Stimulated activated CD4-positive, alpha-beta T cell treated with anti-CD3 and anti-CD28 coated beads, Interleukin-1b, Interleukin-23, amount 100 ng/mL, for 24 hours (primary cell): ENCODE results near the gene PRICKLE3.
A peak's percentile ranks its signal among the peaks of the same experiment; 100 is the strongest.

Experiments
- DNase-seq, 4 experiments: peaks; one replicate each; pipeline ENCODE4 v3.0.0-alpha.2; 2020; ENCODE audit warnings: low read depth in 4 of 4, low spot score in 1 of 4

The PRICKLE3 gene

DNA sequence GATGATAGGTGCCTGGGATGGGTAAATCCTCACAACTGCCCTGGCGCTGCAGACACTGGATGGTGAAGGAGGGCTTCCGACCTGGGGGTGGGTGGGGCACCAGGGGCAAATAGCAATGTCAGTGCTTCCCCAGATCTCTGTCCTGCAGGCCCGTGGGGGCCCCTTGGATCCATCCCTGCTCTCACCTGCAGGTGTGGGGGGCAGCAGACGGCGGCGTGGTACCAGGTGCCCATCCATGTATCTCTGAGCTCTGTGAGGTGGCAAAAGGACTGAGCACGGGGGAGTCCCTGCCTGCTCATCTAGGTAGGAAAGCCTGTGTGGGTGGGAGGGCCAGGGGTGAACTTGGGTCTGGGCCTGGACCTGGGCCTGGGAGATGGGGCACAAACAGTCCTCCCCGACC is 20.4 kb upstream of the PRICKLE3 start:
- no peak for DNase-seq

- DNase-seq, result no peak
Measured at GRCh38 chrX:49205443-49205842, 19.3 kb upstream of the PRICKLE3 start.

GRCh38 chrX:49204709-49205108 is 18.5 kb upstream of the PRICKLE3 start:
- no peak for DNase-seq

- DNase-seq, result no peak
Measured at GRCh38 chrX:49204017-49204416, 17.8 kb upstream of the PRICKLE3 start.

GRCh38 chrX:49203536-49203935 is 17.4 kb upstream of the PRICKLE3 start:
- DNase-seq, result no peak

GRCh38 chrX:49202022-49202421 is 15.8 kb upstream of the PRICKLE3 start:
- DNase-seq, result no peak

DNA sequence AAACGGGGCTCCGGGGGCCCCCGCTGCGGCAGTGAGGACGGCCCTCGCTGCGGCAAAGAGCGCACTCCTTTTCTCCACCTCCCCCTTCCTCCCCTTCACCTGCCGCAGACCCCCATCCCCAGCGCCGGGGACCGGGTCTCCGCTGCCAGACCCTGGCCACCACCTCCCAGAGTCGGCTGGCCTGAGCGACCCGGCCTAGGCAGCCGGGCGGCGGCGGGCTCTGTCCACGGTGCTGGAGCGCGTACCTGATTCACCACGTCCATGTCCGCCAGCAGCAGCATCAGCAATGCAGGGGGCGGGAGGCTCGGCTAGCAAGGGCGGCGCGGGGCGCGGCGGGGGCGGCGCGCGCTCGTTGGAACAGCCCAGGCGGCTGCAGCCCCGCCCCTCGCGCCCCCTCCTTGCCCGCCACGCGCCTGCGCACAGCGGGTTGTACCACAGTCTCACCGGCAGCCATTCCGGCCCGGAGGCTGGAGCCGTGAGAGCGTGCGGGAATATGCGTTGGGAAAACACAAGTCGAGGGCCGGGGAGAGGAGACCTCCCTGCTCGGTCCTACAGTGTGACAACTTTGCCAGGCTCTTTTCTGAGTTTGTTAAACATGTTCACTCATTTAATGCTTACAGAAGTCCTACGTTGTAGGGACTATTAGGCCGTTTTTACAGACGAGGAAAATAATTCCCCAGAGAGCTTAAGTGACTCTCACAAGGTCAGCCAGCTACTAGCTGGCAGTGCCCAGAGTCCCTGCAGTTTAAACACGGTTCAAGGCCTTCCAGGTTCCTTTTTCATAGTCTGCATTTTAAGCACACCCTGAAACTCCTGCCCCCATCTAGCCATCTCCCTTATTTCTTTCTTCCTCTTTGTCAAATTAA is 14.0 kb upstream of the PRICKLE3 start, which contains the start of gene SYP:
TSS of gene SYP (minus strand) at position 288 of the 866 bp plus-strand sequence. CDS start at position 281, 7 bp downstream.
- DNase-seq, result peak; percentile 71 to 79 (median 78)

DNA sequence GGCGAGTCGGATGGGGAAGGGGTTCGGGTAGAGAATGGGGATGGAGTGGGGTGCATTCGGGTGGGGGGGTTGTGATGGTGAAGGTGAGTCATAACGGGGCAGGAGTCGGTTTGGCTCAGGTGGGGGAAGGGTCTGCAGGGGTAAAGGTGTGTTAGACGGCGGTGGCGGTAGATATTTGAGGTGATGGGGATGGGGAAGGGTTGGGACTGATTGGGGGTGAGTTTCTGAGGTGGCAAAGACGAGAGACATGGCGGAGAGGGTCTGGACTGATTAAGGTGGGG is 13.1 kb upstream of the PRICKLE3 start:
- DNase-seq, result no peak

DNA sequence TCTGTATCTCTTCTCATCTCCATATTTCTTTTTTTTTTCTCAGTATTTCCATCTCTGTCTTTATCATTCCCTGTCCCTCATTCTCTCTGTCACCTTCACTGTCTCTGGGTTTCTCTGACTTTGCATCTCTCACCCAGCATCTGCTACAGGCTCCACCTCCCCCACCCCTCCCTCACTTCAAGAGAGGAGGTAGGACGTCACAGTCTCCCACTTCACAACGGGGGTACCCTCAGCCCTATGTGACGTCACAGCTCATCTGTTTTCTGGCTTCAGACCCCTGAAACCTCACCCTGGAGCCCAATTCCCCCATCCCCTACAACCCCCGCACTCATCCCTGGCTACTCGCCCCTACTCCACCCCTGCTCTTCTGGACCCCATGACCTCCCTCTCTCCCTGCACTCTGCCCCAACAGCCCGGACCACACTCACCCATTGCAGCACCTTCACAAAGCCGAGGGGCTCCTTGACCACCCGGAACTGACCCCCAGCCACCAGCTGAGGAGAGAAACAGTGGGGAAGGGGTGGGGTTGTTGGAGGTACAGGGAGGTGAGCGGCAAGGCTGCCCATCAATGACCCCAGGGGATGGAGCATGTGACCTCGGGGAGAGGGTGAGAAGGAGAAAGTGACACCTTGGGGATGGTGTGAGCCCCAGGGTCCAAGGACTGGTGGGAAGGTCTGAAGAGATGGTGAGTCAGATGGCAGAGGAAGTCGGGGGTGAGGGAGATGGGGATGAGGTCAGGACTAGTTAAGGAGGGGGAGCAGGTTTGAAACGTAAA is 12.6 kb upstream of the PRICKLE3 start:
- DNase-seq, result no peak

DNA sequence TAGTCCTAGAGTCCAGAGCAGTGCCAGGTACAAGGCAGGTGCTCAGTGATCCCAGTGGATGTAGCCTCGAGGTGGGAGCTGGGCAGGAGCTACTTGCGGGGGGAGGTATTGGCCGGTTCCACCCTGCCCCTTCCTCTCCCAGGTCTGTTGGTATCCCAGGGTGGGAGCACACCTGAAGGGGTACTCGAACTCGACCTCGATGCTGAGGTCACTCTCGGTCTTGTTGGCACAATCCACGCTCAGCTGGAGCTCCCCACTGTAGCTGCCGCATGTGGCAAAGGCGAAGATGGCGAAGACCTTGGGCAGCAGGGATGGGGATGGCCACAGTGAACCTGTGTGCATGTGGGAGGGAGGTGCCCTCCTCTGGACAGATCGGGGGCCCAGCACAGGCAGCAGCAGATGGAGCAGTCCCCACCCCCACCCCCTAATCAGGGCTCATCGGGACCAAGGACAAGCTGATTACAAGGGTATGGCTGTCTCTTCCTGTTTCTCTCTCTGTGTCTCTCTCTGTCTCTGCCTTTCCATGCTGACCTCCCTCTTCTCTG is 11.4 kb upstream of the PRICKLE3 start:
- no peak for DNase-seq

- no peak for DNase-seq
Measured at GRCh38 chrX:49193542-49193964, 7.4 kb upstream of the PRICKLE3 start.

GRCh38 chrX:49192722-49193328 is 6.7 kb upstream of the PRICKLE3 start:
- no peak for DNase-seq

DNA sequence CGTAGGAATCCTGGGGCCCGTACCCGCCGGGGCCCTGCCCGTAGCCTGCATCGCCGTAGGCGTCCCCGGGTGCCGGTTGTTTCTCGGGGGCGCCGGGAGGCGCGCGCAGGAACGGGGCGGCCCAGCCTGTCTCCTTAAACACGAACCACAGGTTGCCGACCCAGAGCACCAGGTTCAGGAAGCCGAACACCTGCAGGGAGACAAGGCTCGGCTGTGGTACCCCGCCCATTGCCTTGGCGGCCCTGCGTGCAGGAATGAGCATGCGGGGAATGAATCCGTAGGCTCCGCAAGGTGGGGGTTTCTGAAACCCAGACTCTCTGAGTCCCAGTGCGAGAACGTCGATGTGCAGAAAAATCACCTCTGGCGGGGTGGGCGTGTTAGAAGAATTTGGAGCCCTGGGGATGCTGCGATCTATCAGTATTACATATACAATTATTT is 5.4 kb upstream of the PRICKLE3 start:
- no peak for DNase-seq

- DNase-seq, result peak in 2 of 4 experiments; percentile 56 to 69
Measured at GRCh38 chrX:49190821-49191573, 4.8 kb upstream of the PRICKLE3 start.

DNA sequence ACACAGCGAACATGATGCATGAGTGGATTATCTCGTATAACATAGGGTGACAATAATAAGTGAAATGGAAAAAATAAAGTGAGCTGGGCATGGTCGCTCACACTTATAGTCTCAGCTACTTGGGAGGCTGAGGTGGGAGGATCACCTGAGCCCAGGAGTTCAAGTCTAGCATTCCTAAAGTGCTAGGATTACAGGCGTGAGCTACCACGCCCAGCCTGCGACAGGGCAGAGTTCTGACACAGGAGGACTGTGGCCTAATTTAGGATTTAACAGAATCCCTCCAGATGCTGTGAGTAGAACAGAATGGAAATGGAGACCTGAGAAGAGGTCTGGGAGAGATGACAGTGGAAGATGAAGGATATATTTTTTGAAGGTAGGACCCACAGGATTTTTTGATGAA is 3.4 kb upstream of the PRICKLE3 start:
- no peak for DNase-seq

DNA sequence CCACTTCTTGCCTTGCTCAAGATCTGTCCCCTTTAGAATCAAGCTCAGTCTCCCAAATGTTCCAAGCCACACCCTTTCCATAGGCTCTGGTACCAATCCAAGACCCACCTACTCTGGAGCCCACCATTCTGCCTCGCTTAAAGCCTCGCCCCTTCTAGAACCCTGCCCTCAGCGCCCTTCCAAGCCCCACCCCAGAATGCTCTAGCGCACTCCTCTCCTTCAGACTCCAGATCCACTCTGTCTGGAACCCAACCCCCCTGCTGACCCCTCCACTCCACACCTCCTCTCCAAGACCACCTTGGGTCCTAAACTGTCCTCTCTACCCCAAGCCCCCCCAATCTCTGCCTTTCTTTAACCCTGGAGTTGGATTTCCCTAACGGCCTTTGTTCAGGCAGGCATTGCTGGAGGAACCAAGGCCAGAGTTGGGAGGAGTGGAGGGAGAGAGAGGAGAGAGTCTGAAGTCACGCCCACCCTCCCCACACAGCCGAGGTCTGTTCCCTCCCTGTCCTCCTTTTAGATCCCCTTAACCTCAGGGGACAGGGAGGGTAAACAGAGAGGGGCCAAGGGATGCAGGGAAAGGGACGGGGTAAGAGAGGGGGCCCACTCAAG is 2.4 kb upstream of the PRICKLE3 start:
- DNase-seq, result no peak

DNA sequence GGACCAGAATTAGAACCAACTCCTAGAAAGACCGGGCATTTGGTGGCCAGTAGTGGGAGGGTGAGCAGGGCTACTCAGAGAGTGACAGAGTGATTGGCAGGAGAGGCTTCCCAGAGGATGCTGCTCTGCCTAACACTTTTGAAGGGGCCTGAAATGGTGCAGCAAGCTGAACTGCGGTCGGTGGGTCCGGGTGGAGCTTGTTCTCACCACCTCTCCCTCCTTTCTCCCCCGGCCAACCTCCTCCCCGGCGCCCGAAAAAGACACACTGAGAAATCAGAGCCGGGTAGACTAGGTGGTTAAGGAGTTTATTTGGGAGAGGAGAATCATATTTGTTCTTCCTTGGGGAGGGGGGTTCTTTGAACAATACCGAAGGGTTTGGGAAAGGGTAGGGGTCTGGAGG is 1.4 kb upstream of the PRICKLE3 start:
- DNase-seq, result no peak

DNA sequence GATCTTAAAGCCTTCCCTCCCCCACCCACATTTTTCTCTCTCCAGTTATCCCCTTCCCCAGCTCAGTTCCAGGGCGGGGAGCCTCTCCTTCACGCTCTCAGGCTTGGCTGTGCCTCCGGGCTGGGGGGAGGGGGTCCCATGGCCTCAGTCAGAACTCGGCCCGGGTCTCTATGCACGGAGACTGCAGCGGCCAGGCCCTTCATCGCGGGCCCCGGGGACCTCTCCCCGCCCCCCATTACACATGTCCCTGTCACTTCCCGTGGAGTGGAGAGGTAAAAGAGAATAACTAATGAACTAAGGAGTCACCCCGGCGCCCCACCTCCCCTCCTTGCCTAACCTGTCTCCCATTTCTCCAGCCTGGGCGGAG is 838 bp upstream of the PRICKLE3 start:
- no peak for DNase-seq

DNA sequence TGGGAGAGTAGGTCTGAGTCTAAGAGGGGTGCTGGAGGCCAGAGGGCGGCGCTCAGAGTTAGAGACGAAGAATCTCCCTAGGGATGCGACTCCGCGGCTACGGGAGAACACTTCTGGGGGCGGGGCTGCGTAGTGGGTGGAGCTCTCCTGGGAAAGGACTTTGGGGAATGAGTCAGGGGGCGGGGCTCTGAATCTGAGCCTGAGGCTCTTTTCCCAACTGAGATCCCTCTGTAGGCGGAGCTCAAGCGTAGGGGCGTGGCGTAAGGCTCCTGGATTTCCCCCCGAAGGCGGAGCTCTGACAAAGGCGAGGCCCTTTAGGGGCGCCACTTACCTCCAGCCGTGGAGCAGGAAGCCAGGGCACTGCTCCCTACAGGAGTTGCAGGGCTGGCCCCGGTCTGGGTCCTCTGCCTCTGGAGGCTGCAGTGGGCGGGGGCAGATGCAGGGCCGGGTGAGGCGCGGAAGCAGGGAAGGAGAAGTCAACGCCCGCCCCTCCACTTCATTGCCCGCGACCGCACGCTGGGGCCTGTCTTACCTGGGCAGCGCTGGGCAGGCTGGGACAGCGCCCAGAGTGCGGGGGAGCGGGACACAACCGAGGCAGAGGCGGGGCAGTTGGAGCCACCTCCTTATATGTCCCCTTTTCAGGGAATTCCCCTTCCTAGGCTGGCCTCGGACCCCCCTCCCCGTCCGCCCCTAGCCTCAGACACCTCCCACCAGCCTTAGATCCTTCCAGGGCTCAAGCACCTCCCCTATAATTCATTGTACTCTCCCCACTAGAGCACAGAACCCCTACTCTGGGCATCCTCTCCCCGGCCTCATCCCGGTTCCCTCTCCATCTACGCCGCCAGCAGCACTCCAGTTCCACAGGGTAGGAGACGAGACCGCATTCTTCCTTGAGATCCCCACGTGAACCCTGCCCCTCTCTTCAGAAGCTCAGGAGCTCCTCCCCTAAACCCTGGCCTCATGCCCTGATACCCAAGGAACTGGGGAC is 1.6 kb downstream of the PRICKLE3 start:
- DNase-seq, result no peak
